Aortic smooth muscle cell (primary cell): ENCODE results near the gene SYNJ1. TPM values are rescaled to one million over a fixed set of nuclear protein-coding genes. Genes with fewer than 3 reads are reported as not detected.

Source experiments
- total RNA-seq: library from RNA; depleted of rRNA; stranded (reverse); fragments of >200 nt; gene quantifications from 2 replicates; pipeline ENCODE4 v1.2.3, GENCODE V29; 2014

SYNJ1 gene, protein sequence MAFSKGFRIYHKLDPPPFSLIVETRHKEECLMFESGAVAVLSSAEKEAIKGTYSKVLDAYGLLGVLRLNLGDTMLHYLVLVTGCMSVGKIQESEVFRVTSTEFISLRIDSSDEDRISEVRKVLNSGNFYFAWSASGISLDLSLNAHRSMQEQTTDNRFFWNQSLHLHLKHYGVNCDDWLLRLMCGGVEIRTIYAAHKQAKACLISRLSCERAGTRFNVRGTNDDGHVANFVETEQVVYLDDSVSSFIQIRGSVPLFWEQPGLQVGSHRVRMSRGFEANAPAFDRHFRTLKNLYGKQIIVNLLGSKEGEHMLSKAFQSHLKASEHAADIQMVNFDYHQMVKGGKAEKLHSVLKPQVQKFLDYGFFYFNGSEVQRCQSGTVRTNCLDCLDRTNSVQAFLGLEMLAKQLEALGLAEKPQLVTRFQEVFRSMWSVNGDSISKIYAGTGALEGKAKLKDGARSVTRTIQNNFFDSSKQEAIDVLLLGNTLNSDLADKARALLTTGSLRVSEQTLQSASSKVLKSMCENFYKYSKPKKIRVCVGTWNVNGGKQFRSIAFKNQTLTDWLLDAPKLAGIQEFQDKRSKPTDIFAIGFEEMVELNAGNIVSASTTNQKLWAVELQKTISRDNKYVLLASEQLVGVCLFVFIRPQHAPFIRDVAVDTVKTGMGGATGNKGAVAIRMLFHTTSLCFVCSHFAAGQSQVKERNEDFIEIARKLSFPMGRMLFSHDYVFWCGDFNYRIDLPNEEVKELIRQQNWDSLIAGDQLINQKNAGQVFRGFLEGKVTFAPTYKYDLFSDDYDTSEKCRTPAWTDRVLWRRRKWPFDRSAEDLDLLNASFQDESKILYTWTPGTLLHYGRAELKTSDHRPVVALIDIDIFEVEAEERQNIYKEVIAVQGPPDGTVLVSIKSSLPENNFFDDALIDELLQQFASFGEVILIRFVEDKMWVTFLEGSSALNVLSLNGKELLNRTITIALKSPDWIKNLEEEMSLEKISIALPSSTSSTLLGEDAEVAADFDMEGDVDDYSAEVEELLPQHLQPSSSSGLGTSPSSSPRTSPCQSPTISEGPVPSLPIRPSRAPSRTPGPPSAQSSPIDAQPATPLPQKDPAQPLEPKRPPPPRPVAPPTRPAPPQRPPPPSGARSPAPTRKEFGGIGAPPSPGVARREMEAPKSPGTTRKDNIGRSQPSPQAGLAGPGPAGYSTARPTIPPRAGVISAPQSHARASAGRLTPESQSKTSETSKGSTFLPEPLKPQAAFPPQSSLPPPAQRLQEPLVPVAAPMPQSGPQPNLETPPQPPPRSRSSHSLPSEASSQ (N-terminal part only)
- 15.3 and 15.7 TPM in 2 replicates for total RNA-seq

DNA sequence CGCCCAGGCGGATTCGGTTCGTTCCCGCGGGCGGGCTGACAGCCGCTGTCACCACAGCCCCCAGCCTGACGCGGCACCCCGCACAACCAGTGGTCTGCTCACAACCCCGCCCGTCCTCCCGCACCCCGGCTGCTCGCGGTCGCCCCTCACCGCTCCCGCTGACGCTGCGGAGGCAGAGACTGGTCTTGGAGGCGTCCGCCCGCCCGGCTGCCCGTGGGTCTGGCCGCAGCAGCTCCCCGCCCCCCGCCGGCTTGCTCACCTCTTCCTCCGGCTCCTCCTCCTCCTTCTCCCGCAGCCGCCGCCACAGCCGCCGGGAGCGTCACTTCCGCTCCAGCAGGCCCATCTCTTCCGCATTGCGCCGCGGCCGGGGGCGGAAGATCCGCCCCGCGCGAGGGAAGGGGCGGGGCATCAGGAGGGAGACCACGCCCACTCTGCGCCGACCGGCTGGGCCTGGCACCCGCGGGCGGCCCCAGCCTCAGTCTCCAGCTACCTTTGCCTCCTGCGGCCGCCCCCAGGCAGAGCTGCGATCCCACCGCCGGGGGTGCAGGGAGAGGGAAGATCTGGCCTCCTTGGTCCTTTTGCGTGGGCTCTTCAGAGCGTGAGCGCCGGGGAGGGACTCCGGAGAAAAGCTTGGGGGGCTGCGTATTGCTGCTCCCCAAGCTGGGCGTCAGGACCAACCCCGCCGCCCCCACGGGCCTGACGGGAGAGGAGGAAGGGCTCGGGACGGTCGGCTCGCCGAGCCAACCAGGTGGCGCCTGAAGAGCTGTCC lies at the start of gene SYNJ1:
Gene SYNJ1, minus strand, starts transcription at position 327 of the 769 bp plus-strand sequence. CDS start 1,118 bp downstream, outside the sequence.

DNA sequence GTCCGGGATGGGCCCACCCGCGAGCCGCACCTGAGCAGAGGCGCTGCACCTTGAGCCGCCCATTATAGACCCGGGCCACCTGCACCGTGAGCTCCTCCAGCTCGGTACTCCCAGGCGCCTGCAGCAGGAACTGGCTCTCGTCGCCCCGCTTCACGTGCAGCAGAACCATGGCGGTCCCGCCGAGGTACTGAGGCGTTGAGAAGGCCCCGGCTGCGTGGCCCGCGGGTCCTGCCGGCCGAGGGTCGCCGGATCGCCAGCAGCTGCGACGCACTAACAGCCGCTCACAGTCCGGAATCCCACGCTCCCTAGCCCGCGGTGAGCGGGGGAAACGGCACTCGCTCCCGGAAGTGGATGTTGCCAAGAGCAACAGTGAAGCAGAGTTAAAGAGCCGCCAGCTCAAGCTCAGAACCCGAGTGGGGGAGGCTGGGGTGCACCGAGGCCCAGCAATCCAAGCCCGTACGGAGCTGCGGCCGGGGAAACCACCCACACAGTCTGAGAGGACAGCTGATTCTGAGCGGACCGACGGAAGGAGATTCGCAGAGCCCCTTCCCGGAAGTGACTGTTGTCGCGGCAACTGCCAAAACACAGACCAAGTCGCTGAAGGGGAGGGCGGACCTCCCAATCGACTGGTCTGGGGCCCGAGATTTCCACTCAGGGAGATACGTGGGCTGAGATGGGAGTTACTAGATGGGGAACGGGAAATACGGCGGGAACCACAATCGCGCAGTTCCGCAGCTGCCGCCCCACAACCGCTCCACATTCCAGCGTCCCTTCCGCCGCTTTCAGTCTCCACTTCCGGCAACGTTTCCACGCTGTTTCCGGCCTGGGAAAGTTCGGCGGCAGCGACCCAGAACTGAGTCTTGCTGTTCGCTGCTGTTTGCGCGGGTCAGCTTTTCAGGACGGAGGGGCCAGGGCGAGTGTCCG lies 115.5 kb downstream of the SYNJ1 start, which contains the start of gene CFAP298:
Gene CFAP298, minus strand, starts transcription at position 303 of the 924 bp plus-strand sequence. Its CDS starts 134 bp downstream, at position 169.

DNA sequence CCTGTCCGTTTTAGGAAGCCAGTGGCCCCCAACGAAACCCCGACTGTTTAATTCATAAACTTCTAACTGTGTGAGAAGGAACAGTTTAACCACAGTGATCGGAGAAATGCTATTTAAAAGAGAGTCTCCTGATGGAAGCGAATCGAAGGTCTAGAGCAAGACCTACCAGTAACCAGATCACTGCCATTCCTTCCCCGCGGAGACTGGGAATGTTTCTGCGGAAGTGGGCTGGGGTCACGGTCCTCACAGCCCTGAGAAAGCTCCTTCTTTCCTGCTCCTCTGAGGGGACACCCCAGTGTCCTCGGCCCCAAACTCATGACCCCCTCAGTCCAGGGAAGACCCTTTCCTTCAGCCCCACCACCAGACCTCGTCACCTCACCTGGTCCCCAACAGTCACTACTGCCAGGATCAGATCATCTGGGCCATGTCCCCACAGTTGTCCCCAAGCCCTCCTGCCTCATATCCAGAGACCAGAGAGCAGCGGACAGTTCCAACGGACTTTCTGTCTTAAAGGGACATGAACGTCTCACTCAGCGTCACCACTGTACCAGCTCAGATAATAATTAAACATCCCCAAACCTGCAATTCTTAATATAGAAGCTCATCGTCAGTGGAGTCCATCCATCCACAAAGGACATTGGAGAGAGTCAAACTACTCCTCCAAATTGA lies 142.6 kb downstream of the SYNJ1 start, which contains the start of gene TCP10L:
Gene TCP10L, minus strand, starts transcription at position 482 of the 669 bp plus-strand sequence. CDS start 1,219 bp downstream, outside the sequence.

Other genes starting within 250 kb of the SYNJ1 start
- gene TCP10L, start 142.5 kb downstream of the SYNJ1 start, total RNA-seq = 0.25 and 0.26 TPM in 2 replicates
- 23.9 and 31.3 TPM in 2 replicates for gene CFAP298, start 115.6 kb downstream of the SYNJ1 start, total RNA-seq
- 20.5 and 21.2 TPM in 2 replicates for gene PAXBP1, start 43.7 kb upstream of the SYNJ1 start, total RNA-seq